Thyroid gland (tissue), 4 donors: ENCODE results near the gene DDX49. TPM values are rescaled to one million over a fixed set of nuclear protein-coding genes. Genes with fewer than 3 reads are reported as not detected.

ENCODE experiments used
- DNase-seq, 2 donors: peaks; one replicate each; pipeline ENCODE4 v3.0.0-alpha.2; 2019
- H3K27ac ChIP-seq, 3 donors: fragments of 200-600 bp; sonication (generic); 1 replicate in 2 of 3; 2 replicates in 1 of 3; pipeline ENCODE4 v1.5.1; 2016 to 2019; ENCODE audit warnings: mild to moderate bottlenecking in 1 of 3, moderate library complexity in 1 of 3
- H3K27me3 ChIP-seq: fragments of 200-600 bp; sonication (generic); one replicate; pipeline ENCODE4 v1.5.1; 2019
- H3K36me3 ChIP-seq, 2 donors: fragments of 200-600 bp; sonication (generic); one replicate each; pipeline ENCODE4 v1.5.1; 2016 to 2019
- H3K4me1 ChIP-seq, 2 donors: fragments of 200-600 bp; sonication (generic); one replicate each; pipeline ENCODE4 v1.5.1; 2017 to 2019
- H3K4me3 ChIP-seq, 3 donors: fragments of 200-600 bp; sonication (generic); replicated peaks in 1 of 3; 1 replicate in 2 of 3; 2 replicates in 1 of 3; pipeline ENCODE4 v1.5.1; 2016; ENCODE audit warnings: mild to moderate bottlenecking in 1 of 3
- H3K9me3 ChIP-seq: fragments of 200-600 bp; sonication (generic); one replicate; pipeline ENCODE4 v1.5.1; 2017
- POLR2A ChIP-seq, 2 donors: fragments of 450-650 bp; IDR thresholded peaks; one replicate each; pipeline ENCODE4 v1.6.1; 2017; ENCODE audit warnings: antibody characterized with exemption in 2 of 2, mild to moderate bottlenecking in 2 of 2, moderate library complexity in 1 of 2
- WGBS, 2 donors: methylation state at CpG; one replicate each; pipeline ENCODE4 v1.1.5; 2017; 5-methylcytosine and 5-hydroxymethylcytosine counted together
- intact Hi-C: fragments of 100-400 bp; cut with DNase I; formaldehyde crosslinking; loops from one replicate; pipeline ENCODE4 v1.15.1; 2023
- total RNA-seq, 4 donors: library from RNA; depleted of rRNA; stranded (reverse); fragments of >200 nt; gene quantifications; one replicate each; pipeline ENCODE4 v1.2.3, GENCODE V29; 2016
- TF ChIP-seq, protein P1 (sequence below), 6 experiments: fragments of 200-600 bp in 3 of 6; fragments of 450-650 bp in 3 of 6; sonication (generic) in 3 of 6; IDR thresholded peaks; one replicate each; pipeline ENCODE4 v1.5.1; 2016 to 2019; ENCODE audit warnings: antibody characterized with exemption in 6 of 6, mild to moderate bottlenecking in 2 of 6, inconsistent platforms in 1 of 6, moderate library complexity in 1 of 6

Gene DDX49
- total RNA-seq, 4 donors from 2014 or later, result 33.5 to 63.7 (median 46.0) TPM

GRCh38 chr19:18903156-18904037, 16.1 kb upstream of the DDX49 start:
- no peaks in the 10 kb centered on the region for H3K9me3 ChIP-seq
- peaks cover 39 to 61% of the 10 kb centered on the region in 2 donors for H3K36me3 ChIP-seq
- intact Hi-C loops, result no loop called here
- TF ChIP-seq, protein P1, sequence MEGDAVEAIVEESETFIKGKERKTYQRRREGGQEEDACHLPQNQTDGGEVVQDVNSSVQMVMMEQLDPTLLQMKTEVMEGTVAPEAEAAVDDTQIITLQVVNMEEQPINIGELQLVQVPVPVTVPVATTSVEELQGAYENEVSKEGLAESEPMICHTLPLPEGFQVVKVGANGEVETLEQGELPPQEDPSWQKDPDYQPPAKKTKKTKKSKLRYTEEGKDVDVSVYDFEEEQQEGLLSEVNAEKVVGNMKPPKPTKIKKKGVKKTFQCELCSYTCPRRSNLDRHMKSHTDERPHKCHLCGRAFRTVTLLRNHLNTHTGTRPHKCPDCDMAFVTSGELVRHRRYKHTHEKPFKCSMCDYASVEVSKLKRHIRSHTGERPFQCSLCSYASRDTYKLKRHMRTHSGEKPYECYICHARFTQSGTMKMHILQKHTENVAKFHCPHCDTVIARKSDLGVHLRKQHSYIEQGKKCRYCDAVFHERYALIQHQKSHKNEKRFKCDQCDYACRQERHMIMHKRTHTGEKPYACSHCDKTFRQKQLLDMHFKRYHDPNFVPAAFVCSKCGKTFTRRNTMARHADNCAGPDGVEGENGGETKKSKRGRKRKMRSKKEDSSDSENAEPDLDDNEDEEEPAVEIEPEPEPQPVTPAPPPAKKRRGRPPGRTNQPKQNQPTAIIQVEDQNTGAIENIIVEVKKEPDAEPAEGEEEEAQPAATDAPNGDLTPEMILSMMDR (IDR thresholded peaks at IDR 0.05), result no peak
- TF ChIP-seq POLR2A (IDR thresholded peaks at IDR 0.05), result no peak
- no peak overlapping the region for H3K27ac ChIP-seq
- no peaks in the 10 kb centered on the region for H3K4me1 ChIP-seq
- H3K27me3 ChIP-seq, result no peaks in the 10 kb centered on the region
- H3K4me3 ChIP-seq, result no peak overlapping the region
- no peak for DNase-seq
- 80 to 92% methylated on average over 11 to 28 of the region's 29 CpGs for WGBS, 2 donors

GRCh38 chr19:18904334-18905057, 15.0 kb upstream of the DDX49 start:
- no peak overlapping the region for H3K4me3 ChIP-seq
- no peaks in the 10 kb centered on the region for H3K9me3 ChIP-seq
- TF ChIP-seq, protein P1 (IDR thresholded peaks at IDR 0.05), result no peak
- TF ChIP-seq POLR2A (IDR thresholded peaks at IDR 0.05), result no peak
- no peaks in the 10 kb centered on the region for H3K27me3 ChIP-seq
- H3K27ac ChIP-seq, result no peak overlapping the region
- intact Hi-C loops, result no loop called here
- no peaks in the 10 kb centered on the region for H3K4me1 ChIP-seq
- DNase-seq, result no peak
- WGBS, 2 donors, result 83 to 88% methylated on average over 7 to 21 of the region's 25 CpGs
- peaks cover 41 to 61% of the 10 kb centered on the region in 2 donors for H3K36me3 ChIP-seq

- H3K4me3 ChIP-seq, result no peak overlapping the region
- no peaks in the 10 kb centered on the region for H3K9me3 ChIP-seq
- no peaks in the 10 kb centered on the region for H3K27me3 ChIP-seq
- no peak overlapping the region for H3K27ac ChIP-seq
- H3K4me1 ChIP-seq, result no peaks in the 10 kb centered on the region
- intact Hi-C loops, result no loop called here
- 86 to 91% methylated on average over 7 to 8 of the region's 8 CpGs for WGBS, 2 donors
- H3K36me3 ChIP-seq, result peaks cover 36 to 56% of the 10 kb centered on the region in 2 donors
- TF ChIP-seq, protein P1 (IDR thresholded peaks at IDR 0.05), result no peak
- no peak for TF ChIP-seq POLR2A (IDR thresholded peaks at IDR 0.05)
- no peak for DNase-seq
Measured at GRCh38 chr19:18905058-18905456, 14.5 kb upstream of the DDX49 start.

GRCh38 chr19:18905513-18906236, 13.8 kb upstream of the DDX49 start:
- DNase-seq, result no peak
- 92 to 93% methylated on average over 19 to 22 of the region's 26 CpGs for WGBS, 2 donors
- TF ChIP-seq POLR2A (IDR thresholded peaks at IDR 0.05), result no peak
- TF ChIP-seq, protein P1 (IDR thresholded peaks at IDR 0.05), result no peak

More at GRCh38 chr19:18905513-18906236, 13.8 kb upstream of the DDX49 start:
- Histone ChIP-seq H3K4me1 (no peaks in the 10 kb centered on the region), H3K27ac (no peak overlapping the region), H3K9me3 (no peaks in the 10 kb centered on the region), H3K27me3 (no peaks in the 10 kb centered on the region), H3K4me3 (no peak overlapping the region), H3K36me3 (peaks cover 35 to 51% of the 10 kb centered on the region in 2 donors)
- intact Hi-C loops, result no loop called here
